IMR-90 (cell line): ENCODE data around the gene SBF2.

Source experiments
- CEBPB ChIP-seq: IDR thresholded peaks from 2 replicates; pipeline ENCODE4 v1.6.1; 2012; ENCODE audit warnings: low read depth, low read length, improper control_type of control experiment
- CTCF ChIP-seq: conservative IDR thresholded peaks from 2 replicates; pipeline ENCODE4 v1.5.1; 2012; ENCODE audit warnings: mild to moderate bottlenecking, low read depth, low read length, improper control_type of control experiment
- MAFK ChIP-seq: IDR thresholded peaks from 2 replicates; pipeline ENCODE4 v1.6.1; 2012; ENCODE audit warnings: low read depth, low read length, improper control_type of control experiment
- POLR2A ChIP-seq: IDR thresholded peaks from 2 replicates; pipeline ENCODE4 v1.6.1; 2012; ENCODE audit warnings: mild to moderate bottlenecking, low read depth, low read length
- RCOR1 ChIP-seq: IDR thresholded peaks from 2 replicates; pipeline ENCODE4 v1.6.1; 2012; ENCODE audit warnings: mild to moderate bottlenecking, low read length, improper control_type of control experiment; ENCODE audit not compliant: insufficient replicate concordance
- USF2 ChIP-seq: fragments of 150-350 bp; IDR thresholded peaks from 2 replicates; pipeline ENCODE4 v1.6.1; 2017; ENCODE audit warnings: mild to moderate bottlenecking, antibody characterized with exemption, low read length, low read depth

GRCh38 chr11:9875399-9875798 lies 418.6 kb downstream of the SBF2 start:
- TF ChIP-seq CTCF (no peak), POLR2A (no peak), MAFK (no peak), CEBPB (no peak), RCOR1 (no peak), USF2 (no peak)
